Panc1 (cell line): ENCODE measurements around the gene NAT9.

Experiments used
- CTCF ChIP-seq: fragments of 450-650 bp; IDR thresholded peaks from 2 replicates; pipeline ENCODE4 v1.5.1; 2017; ENCODE audit warnings: mild to moderate bottlenecking
- POLR2AphosphoS5 ChIP-seq: IDR thresholded peaks from 2 replicates; pipeline ENCODE4 v1.6.1; 2012; ENCODE audit warnings: mild to moderate bottlenecking, low read depth, low read length, moderate library complexity
- SIN3A ChIP-seq: IDR thresholded peaks from 2 replicates; pipeline ENCODE4 v1.6.1; 2012; ENCODE audit warnings: low read depth, mild to moderate bottlenecking, low read length, moderate library complexity, borderline replicate concordance; ENCODE audit not compliant: insufficient read depth

DNA sequence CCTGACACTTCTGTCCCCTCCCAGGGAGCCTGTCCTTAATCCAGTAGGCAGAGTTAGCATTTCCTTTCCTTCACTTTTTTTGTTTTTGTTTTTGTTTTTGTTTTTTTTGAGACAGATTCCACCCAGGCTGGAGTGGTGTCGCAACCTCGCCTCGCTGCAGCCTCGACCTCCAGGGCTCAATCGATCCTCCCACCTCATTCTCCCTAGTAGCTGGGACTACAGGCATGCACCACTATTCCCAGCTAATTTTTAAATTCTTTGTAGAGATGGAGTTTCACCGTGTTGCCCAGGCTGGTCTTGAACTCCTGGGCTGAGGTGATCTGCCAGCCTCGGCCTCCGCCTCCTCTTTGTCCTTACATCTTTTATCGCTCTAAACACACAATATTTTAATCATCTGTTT is 23.7 kb downstream of the NAT9 start:
- TF ChIP-seq POLR2AphosphoS5 (no peak), SIN3A (no peak), CTCF (no peak)
